ENCODE results near the gene BTAF1.

The BTAF1 gene

DNA sequence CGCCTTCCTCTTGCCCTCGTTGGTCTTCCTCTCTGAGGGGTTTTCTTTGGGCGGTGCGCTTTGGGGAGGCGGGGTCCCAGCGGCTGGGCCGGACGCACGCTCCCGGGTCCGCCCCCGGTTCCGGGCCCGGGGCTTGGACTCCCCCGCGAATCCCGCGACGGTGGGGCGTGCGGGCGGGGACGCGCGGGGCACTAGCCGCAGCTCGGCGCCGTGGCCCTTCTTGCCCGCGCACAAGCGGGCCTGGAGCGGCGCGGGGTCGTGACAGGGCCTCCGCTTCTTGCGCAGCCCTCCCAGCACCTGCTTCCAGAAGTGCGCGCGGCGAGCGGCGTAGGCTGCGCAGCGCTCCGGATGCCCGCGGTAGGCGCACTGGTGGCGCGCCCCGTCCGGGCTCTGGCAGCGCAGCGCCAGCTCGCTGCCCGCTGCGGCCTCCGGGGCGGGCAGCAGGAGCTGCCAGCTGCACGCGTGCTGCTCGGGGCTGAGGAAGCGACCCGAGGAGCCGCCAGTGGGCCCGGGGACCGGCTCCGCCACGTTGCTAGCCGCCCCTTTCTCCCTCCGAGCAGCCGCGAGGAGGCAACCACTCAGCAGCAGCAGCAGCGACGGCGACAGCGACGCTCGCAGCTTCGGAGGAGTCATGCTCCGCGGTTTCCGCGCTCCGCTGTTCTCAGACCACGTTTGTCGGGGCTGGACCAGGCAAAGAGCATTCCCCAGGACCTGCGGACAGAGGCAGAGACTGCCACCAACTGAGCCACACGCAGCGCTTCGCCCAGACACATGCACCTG lies 15.0 kb upstream of the BTAF1 start:
- peak; percentile 55 to 57 for DNase-seq

- DNase-seq: peak in 1 of 2 donors; percentile 55
Measured at GRCh38 chr10:91909117-91909677, 14.4 kb upstream of the BTAF1 start, which contains the start of gene FGFBP3. Gene FGFBP3 (minus strand): TSS chr10:91909486. CDS start chr10:91908969, 517 bp downstream.

DNA sequence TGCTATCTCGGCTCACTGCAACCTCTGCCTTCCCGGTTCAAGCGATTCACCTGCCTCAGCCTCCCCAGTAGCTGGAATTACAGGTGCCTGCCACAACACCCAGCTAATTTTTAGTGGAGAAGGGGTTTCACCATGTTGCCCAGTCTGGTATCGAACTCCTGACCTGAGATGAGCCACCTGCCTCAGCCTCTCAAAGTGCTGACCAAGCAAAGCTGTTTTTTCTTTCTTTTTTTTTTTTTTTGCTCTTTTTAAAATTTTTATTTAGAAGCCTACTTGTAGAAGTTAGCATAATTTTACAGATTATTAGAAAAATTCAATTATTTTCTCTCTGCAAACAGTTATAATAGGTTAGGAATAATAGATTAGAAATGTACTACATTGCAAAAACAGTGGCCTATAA lies 13.1 kb upstream of the BTAF1 start:
- DNase-seq: no peak

GRCh38 chr10:91919651-91920050 lies 3.9 kb upstream of the BTAF1 start:
- DNase-seq: no peak

- DNase-seq: no peak
Measured at GRCh38 chr10:91924212-91925021, 847 bp downstream of the BTAF1 start.

- no peak for DNase-seq
Measured at GRCh38 chr10:91925022-91925320, 1.4 kb downstream of the BTAF1 start.

- DNase-seq: no peak
Measured at GRCh38 chr10:91930939-91931338, 7.4 kb downstream of the BTAF1 start.

DNA sequence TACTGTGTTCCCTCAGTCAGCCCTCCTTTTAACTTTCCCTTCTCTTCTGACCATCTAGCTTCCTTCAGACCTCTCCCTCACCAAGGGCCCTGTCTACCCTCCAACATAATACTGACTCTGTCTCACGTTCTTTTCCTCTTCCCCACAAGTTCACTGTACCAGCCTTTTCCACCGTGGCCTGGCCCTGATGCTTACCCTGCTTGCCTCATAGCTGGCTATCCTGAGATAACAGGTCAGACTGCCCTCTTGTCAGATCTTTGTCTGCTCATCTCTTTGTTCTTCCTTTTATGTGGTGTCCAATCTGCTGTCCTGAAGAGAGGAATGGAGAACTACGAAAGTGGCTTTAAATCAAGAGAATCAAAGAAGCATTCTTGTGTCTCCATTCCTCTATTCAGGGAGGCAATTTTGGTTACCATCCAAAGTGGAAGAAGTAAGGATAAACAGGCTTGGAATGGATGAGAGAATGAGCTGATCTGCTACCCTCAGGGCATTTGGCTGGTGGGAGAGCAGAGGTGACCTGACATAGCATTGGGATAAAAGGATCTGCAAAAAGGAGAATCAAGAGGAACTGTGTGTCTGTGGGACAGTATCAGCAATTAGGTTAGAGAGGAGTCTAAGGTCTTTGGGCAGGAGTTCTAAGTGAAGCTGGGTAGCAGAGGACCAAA lies 8.1 kb downstream of the BTAF1 start:
- no peak for DNase-seq

DNA sequence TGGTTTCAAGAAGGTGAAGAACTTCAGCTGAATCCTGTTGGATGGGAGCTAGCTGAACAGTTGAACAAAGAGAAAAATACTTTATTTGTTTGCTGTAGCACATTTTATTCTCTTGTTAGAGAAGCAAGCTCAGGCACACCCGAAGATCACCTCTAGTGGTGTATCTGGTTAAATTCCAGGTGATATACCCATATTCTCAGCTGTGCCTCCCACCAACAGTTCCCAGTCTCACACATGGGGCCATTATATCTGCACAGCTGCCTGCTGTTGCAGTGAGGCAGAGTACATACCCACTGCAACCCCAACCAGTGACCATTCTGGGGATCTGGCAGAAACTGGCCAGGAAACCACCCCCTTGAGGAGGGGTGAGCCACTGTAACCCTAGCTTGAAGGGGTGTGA lies 9.2 kb downstream of the BTAF1 start:
- no peak for DNase-seq

DNA sequence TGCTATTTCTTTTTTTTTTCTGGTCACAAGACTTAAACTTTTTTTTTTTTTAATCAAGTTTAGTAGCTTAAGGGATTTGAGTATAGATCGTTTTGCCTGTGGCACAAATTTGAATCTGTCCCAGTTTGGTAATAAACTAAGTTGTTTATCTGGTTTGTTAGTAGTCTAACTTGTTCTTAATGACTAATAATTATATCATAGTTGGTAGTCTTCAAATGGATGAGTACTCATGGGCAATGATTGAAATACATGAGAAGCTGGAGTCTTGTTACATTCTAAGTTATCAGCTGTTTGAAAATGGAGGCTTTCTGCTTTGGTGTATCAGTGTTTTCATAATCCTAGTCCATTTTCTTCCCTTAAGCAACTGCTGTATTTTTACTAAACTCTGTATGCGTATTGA lies 12.3 kb downstream of the BTAF1 start:
- DNase-seq: no peak

DNA sequence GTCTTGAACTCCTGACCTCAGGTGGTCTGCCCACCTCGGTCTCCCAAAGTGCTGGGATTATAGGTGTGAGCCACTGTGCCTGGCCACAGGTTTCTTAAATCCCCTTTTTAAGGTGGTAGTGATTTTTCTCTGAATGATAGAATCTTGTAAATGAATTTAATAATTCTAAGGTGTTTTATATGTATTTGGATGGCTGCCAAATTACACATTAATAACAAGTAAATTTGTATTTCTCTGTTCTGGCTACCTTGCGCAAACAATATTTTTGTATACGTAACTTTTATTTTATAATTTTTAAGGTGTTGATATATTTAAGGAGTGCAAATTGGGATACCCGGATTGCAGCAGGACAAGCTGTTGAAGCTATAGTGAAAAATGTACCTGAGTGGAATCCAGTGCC lies 16.1 kb downstream of the BTAF1 start:
- DNase-seq: no peak

DNA sequence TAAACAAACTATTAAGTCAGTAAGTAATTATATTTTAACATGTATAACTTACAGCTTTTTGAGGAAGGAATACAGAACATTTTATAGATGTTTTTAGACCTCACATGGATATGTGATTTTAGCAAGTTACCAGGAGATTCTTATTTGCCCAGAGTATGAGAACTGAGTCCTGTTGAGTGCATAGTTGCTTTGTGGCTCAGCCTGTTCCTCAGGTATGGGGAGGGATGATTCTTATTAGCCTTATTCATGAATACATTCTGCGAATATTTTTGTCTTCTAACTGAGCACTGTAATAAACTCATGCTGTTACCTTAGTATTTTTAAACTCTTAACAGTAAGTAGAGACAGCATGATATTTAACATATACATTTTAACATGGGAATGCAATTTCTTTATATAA lies 17.9 kb downstream of the BTAF1 start:
- no peak for DNase-seq

DNA sequence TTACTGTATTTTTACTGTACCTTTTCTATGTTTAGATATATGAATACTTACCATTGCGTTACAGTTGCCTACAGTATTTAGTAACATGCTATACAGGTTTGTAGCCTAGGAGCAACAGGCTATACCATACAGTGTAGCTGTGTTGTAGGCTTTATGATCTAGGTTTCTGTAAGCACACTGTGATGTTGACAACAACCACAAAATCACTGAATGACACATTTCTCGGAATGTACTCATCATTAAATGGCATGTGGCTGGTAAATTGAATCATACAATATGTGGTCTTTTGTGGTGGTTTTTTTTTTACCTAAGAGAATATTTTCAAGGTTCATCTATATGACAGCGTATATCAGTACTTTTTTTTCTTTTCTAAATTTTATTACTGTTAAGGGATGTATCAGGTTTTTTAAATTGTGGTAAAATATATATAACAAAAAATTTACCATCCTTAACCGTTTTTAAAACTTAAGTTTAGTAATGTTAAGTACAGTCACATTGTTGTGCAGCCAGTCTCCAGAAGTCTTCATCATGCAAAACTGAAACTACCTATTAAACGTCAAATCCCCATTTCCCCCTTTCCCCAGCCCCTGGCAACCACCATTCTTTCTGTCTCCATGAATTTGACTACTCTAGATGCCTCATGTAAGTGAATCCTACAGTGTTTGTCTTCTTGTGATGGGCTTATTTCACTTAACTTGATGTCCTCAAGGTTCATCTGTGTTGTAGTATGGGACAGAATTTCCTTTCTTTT lies 21.5 kb downstream of the BTAF1 start:
- DNase-seq: no peak

GRCh38 chr10:91953600-91954160 lies 30.1 kb downstream of the BTAF1 start:
- DNase-seq: no peak

GRCh38 chr10:91955114-91955513 lies 31.5 kb downstream of the BTAF1 start:
- DNase-seq: no peak

DNA sequence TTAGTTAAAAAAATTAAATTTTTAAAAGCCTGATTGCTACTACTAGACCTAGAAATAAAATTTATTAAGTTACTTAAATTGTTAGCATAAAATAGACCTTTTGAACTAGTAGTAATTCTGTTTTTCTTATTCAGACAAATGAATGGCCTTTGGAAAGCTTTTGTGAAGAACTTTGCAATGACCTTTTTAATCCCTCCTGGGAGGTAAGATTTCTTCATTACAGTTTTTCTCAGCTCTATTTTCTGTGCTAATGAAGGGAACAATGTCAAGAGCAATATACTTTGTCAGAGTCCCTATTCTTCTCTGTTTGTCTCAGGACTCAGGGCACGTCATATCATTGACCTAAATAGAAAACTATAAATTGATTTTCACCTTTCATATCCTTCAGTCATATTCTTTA lies 33.5 kb downstream of the BTAF1 start:
- DNase-seq: no peak

- DNase-seq: no peak
Measured at GRCh38 chr10:91969297-91969696, 45.7 kb downstream of the BTAF1 start.

DNA sequence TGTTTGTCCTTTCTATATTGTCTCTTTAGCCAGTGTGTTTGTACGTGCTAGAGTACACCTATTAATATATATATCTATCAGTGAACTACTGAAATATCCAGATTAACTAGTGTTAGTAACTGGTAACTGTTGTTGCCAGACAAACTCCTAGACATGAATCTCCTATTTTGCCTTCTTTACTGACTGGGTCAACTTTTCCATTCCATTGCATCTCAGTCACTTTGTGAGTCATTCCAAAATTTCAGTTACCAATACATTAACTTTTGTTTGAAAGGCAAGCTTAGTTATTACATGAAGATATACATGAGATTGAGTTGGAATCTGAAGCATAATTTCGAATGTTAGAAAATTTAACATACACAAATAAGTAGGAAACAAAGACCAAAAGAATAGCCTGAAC lies 51.4 kb downstream of the BTAF1 start:
- DNase-seq: no peak

GRCh38 chr10:91975438-91975837 lies 51.9 kb downstream of the BTAF1 start:
- DNase-seq: no peak

DNA sequence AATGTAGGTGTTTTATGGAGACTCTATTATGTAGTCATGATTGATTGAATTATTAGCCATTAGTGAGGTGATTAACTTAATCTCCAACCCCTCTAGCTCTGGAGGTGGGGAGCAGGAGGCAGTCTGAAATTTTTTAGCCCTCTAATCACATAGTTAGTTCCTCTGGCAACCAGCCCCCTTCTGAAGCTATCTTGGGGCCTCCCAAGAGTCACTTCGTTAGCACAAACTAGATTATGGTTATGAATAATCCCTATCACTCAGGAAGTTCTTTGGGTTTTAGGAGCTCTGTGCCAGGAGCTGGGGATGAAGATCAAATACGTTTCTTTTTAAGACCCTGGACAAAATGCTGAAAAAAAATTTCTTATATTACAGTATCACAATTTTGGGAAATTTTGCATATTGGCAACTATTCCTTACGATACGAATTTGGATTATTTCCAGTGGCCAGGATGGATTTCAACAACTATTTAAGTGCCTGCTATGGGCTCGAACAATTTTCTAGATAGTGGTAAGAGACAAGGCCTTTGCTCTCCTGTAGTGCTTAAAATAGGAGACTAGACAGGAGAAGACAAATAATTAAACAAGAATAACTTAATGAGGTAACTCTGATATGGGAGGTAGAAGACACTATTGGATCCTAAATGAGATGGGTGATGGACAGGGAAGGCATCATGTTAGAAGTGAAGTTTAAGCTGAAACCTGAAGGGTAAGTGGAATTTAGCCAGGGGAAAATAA lies 52.9 kb downstream of the BTAF1 start:
- DNase-seq: no peak

- DNase-seq: no peak
Measured at GRCh38 chr10:91977491-91977890, 53.9 kb downstream of the BTAF1 start.

DNA sequence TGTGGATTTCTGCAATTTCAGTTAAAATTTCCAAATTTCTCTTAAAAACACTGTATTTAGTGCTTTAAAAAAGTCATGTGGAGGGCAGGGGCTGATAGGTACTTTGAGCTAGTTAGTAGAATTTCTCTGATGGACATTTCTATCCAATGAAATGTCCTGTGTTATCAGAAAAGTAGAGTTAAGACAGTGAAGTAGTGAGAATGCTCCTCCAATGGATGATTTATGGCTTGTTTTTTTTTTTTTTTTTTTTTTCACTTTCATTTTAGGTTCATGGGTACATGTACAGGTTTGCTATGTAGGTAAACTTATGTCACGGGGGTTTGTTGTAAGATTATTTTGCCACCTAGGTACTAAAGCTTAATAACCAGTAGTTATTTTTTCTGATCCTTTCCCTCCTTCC lies 55.0 kb downstream of the BTAF1 start:
- no peak for DNase-seq
